GM23338 (cell line): ENCODE data around the gene AK9. TPM values are rescaled to one million over a fixed set of nuclear protein-coding genes. Genes with fewer than 3 reads are reported as not detected.

ENCODE experiments used
- ATAC-seq: fragments of 200-7000 bp; cut with Tn5 transposase; 3 replicates; pipeline ENCODE4 v1.9.1; 2020
- DNase-seq: peaks from one replicate; pipeline ENCODE4 v3.0.0-alpha.2; 2015; ENCODE audit warnings: low spot score
- H2AFZ ChIP-seq: fragments of 200-600 bp; sonication (generic); 2 replicates; pipeline ENCODE4 v1.8.0; 2016; ENCODE audit warnings: antibody characterized with exemption, mild to moderate bottlenecking, moderate library complexity
- H3F3A ChIP-seq: fragments of 200-600 bp; sonication (generic); replicated peaks from 2 replicates; pipeline ENCODE4 v1.8.0; 2017; ENCODE audit warnings: antibody characterized with exemption, mixed run types, low read depth
- H3K27ac ChIP-seq: fragments of 200-600 bp; sonication (generic); 2 replicates; pipeline ENCODE4 v1.6.1; 2016; ENCODE audit warnings: low read depth
- H3K27me3 ChIP-seq: fragments of 200-600 bp; sonication (generic); 2 replicates; pipeline ENCODE4 v1.8.0; 2016; ENCODE audit warnings: mild to moderate bottlenecking, mixed run types, moderate library complexity; ENCODE audit not compliant: insufficient read depth
- H3K36me3 ChIP-seq: fragments of 200-600 bp; sonication (generic); 2 replicates; pipeline ENCODE4 v1.8.0; 2016; ENCODE audit warnings: mild to moderate bottlenecking; ENCODE audit not compliant: insufficient read depth
- H3K4me1 ChIP-seq: fragments of 200-600 bp; sonication (generic); 2 replicates; pipeline ENCODE4 v1.8.0; 2016; ENCODE audit warnings: mild to moderate bottlenecking, moderate library complexity; ENCODE audit not compliant: insufficient read depth
- H3K4me2 ChIP-seq: fragments of 200-600 bp; sonication (generic); 2 replicates; pipeline ENCODE4 v1.7.1; 2017; ENCODE audit warnings: mixed run types
- H3K4me3 ChIP-seq: fragments of 200-600 bp; sonication (generic); 2 replicates; pipeline ENCODE4 v1.6.1; 2016; ENCODE audit warnings: mixed run types
- H3K79me2 ChIP-seq: fragments of 200-600 bp; sonication (generic); replicated peaks from 2 replicates; pipeline ENCODE4 v1.8.0; 2017; ENCODE audit warnings: mild to moderate bottlenecking; ENCODE audit not compliant: insufficient read depth
- H3K9me2 ChIP-seq: fragments of 200-600 bp; sonication (generic); 2 replicates; pipeline ENCODE4 v1.8.0; 2017; ENCODE audit not compliant: insufficient read depth
- H4K20me1 ChIP-seq: fragments of 200-600 bp; sonication (generic); replicated peaks from 2 replicates; pipeline ENCODE4 v1.8.0; 2017; ENCODE audit warnings: mild to moderate bottlenecking; ENCODE audit not compliant: insufficient read depth
- H3K27ac Mint-ChIP-seq: 2 replicates; pipeline ENCODE4 v1.8.0; 2020; ENCODE audit warnings: inconsistent platforms, mild to moderate bottlenecking, moderate library complexity, mixed read lengths
- H3K27me3 Mint-ChIP-seq: 3 replicates; pipeline ENCODE4 v1.8.0; 2022; ENCODE audit warnings: low read depth, mild to moderate bottlenecking, moderate library complexity, mixed read lengths, inconsistent platforms; ENCODE audit not compliant: insufficient read depth, poor library complexity
- H3K36me3 Mint-ChIP-seq: 3 replicates; pipeline ENCODE4 v1.8.0; 2021; ENCODE audit warnings: low read depth, mild to moderate bottlenecking, inconsistent platforms, moderate library complexity, mixed read lengths
- H3K4me1 Mint-ChIP-seq: 3 replicates; pipeline ENCODE4 v1.8.0; 2020; ENCODE audit warnings: mild to moderate bottlenecking, inconsistent platforms, mixed read lengths
- H3K4me3 Mint-ChIP-seq: 3 replicates; pipeline ENCODE4 v1.8.0; 2021; ENCODE audit warnings: moderate library complexity, mild to moderate bottlenecking, inconsistent platforms, mixed read lengths
- H3K9me3 Mint-ChIP-seq: 3 replicates; pipeline ENCODE4 v1.8.0; 2020; ENCODE audit warnings: moderate library complexity, mild to moderate bottlenecking, inconsistent platforms, mixed read lengths
- CREB1 ChIP-seq: fragments of 250-450 bp; sonication (Bioruptor Pico); IDR thresholded peaks from 2 replicates; pipeline ENCODE4 v1.5.0; 2020; ENCODE audit warnings: low read depth, mild to moderate bottlenecking, moderate library complexity
- CTCF ChIP-seq, 2 experiments: fragments of 200-600 bp in 1 of 2; sonication (generic) in 1 of 2; conservative IDR thresholded peaks; 2 replicates each; pipeline versions ENCODE4 v1.5.1 to v1.6.1; 2016 to 2017; ENCODE audit warnings: antibody characterized with exemption in 2 of 2, low read depth in 2 of 2, mild to moderate bottlenecking in 2 of 2, moderate library complexity in 1 of 2
- ETS1 ChIP-seq: IDR thresholded peaks from 2 replicates; pipeline ENCODE4 v1.6.1; 2016; ENCODE audit warnings: antibody characterized with exemption
- EZH2 ChIP-seq: fragments of 200-600 bp; sonication (generic); IDR thresholded peaks from one replicate; pipeline ENCODE4 v1.8.0; 2017; ENCODE audit warnings: antibody characterized with exemption, mild to moderate bottlenecking, low read depth; ENCODE audit not compliant: unreplicated experiment
- EZH2phosphoT487 ChIP-seq: fragments of 200-600 bp; sonication (generic); IDR thresholded peaks from one replicate; pipeline ENCODE4 v1.8.1; 2018; ENCODE audit warnings: antibody characterized with exemption; ENCODE audit not compliant: unreplicated experiment
- JUNB ChIP-seq: IDR thresholded peaks from one replicate; pipeline ENCODE4 v1.6.1; 2016; ENCODE audit warnings: antibody characterized with exemption; ENCODE audit not compliant: unreplicated experiment
- NANOG ChIP-seq: IDR thresholded peaks from 2 replicates; pipeline ENCODE4 v1.6.1; 2016; ENCODE audit warnings: antibody characterized with exemption, borderline replicate concordance
- POLR2AphosphoS5 ChIP-seq: IDR thresholded peaks from 2 replicates; pipeline ENCODE4 v1.6.1; 2016; ENCODE audit warnings: antibody characterized with exemption, low read depth
- REST ChIP-seq: IDR thresholded peaks from one replicate; pipeline ENCODE4 v1.6.1; 2018; ENCODE audit warnings: antibody characterized with exemption; ENCODE audit not compliant: unreplicated experiment
- STAT1 ChIP-seq: IDR thresholded peaks from one replicate; pipeline ENCODE4 v1.6.1; 2016; ENCODE audit warnings: antibody characterized with exemption; ENCODE audit not compliant: unreplicated experiment
- ZNF114 ChIP-seq: fragments of 250-450 bp; sonication (Bioruptor Pico); IDR thresholded peaks from 2 replicates; pipeline ENCODE4 v1.5.0; 2020; ENCODE audit warnings: mild to moderate bottlenecking, moderate library complexity
- ZNF331 ChIP-seq: fragments of 250-450 bp; sonication (Bioruptor Pico); IDR thresholded peaks from 2 replicates; pipeline ENCODE4 v1.5.0; 2020; ENCODE audit warnings: low read depth, mild to moderate bottlenecking, moderate library complexity
- ZNF462 ChIP-seq: fragments of 250-450 bp; sonication (Bioruptor Pico); IDR thresholded peaks from 2 replicates; pipeline ENCODE4 v1.5.0; 2020; ENCODE audit warnings: mild to moderate bottlenecking, moderate library complexity
- polyA plus RNA-seq: library from polyadenylated mRNA; unstranded; fragments of >200 nt; fragmentation: Nextera tagmentation; extraction: Ambion mirVana; gene quantifications from 2 replicates; pipeline ENCODE4 v1.2.1, GENCODE V29; 2016
- total RNA-seq: library from RNA; depleted of rRNA; stranded (reverse); fragments of >200 nt; shearing (Covaris generic); gene quantifications from 2 replicates; pipeline ENCODE4 v1.2.3, GENCODE V29; 2014

The AK9 gene
- total and polyA plus RNA-seq, 2 experiments from 2014 or later = 2.0 to 6.4 TPM

GRCh38 chr6:109690373-109690736, 647 bp downstream of the AK9 start:
- Mint-ChIP-seq H3K9me3 (peaks cover 3% of the 10 kb centered on the region; the same call in 1 of the 3 replicates), H3K4me1 (peaks cover 17% of the 10 kb centered on the region), H3K27ac (peak overlapping the region; percentile 97), H3K4me3 (peak overlapping the region; percentile 89), H3K36me3 (peaks cover 1% of the 10 kb centered on the region), H3K27me3 (peaks cover 4% of the 10 kb centered on the region)
- TF ChIP-seq STAT1 = no peak
- TF ChIP-seq EZH2phosphoT487 = no peak
- TF ChIP-seq ZNF114 (CRISPR knock-in tag) = no peak
- no peak for TF ChIP-seq REST
- TF ChIP-seq JUNB = no peak
- TF ChIP-seq POLR2AphosphoS5 = no peak
- TF ChIP-seq NANOG = no peak
- TF ChIP-seq CTCF (conservative IDR thresholded peaks at IDR 0.05; ENCODE audit: low read depth in 2 of 2) = no peak
- no peak for TF ChIP-seq ETS1
- no peak for TF ChIP-seq CREB1 (CRISPR knock-in tag)
- TF ChIP-seq ZNF331 = no peak
- no peak for TF ChIP-seq EZH2
- TF ChIP-seq ZNF462 (CRISPR knock-in tag) = no peak
- Histone ChIP-seq H4K20me1 (no peaks in the 10 kb centered on the region), H3K9me2 (no peaks in the 10 kb centered on the region), H3K79me2 (peaks cover 30% of the 10 kb centered on the region), H3K4me1 (peaks cover 3% of the 10 kb centered on the region; the same call in 1 of the 2 replicates), H3F3A (0 out of 2 replicates have a peak, but pooled peaks cover 3% of the 10 kb centered on the region), H3K27ac (peak overlapping the region; percentile 96), H3K4me2 (peak overlapping the region; percentile 96), H3K4me3 (peak overlapping the region; percentile 84), H2AFZ (peak overlapping the region; percentile 99), H3K36me3 (no peaks in the 10 kb centered on the region), H3K27me3 (no peaks in the 10 kb centered on the region)
- ATAC-seq = peak; percentile 93
- DNase-seq = peak; percentile 96
